CD4-positive, CD25-positive, alpha-beta regulatory T cell (primary cell): ENCODE results near the gene RUNX1. TPM values are rescaled to one million over a fixed set of nuclear protein-coding genes. Genes with fewer than 3 reads are reported as not detected.

Experiments used
- ATAC-seq, 2 donors: fragments of 150-1000 bp; cut with Tn5 transposase; one replicate each; pipeline ENCODE4 v1.10.0; 2021; ENCODE audit warnings: low read depth in 2 of 2, moderate number of reproducible peaks in 2 of 2, moderate library complexity in 1 of 2
- DNase-seq, 3 donors: peaks; one replicate each; pipeline versions ENCODE4 v3.0.0 to v3.0.0-alpha.2; 2012 to 2022; ENCODE audit warnings: mixed read lengths in 1 of 3
- H3K27ac ChIP-seq: one replicate; pipeline ENCODE4 v1.7.0; 2013; ENCODE audit warnings: mild to moderate bottlenecking, low read length; ENCODE audit not compliant: insufficient read depth, poor library complexity, severe bottlenecking
- H3K27me3 ChIP-seq: one replicate; pipeline ENCODE4 v1.7.0; 2013; ENCODE audit warnings: low read length; ENCODE audit not compliant: control insufficient read depth, insufficient read depth
- H3K36me3 ChIP-seq: one replicate; pipeline ENCODE4 v1.7.0; 2013; ENCODE audit warnings: mild to moderate bottlenecking, low read length, moderate library complexity; ENCODE audit not compliant: control insufficient read depth, insufficient read depth
- H3K4me1 ChIP-seq: 2 replicates; pipeline ENCODE4 v1.7.0; 2013; ENCODE audit warnings: mild to moderate bottlenecking, low read length; ENCODE audit not compliant: insufficient read depth, control insufficient read depth, poor library complexity, severe bottlenecking
- H3K4me3 ChIP-seq: one replicate; pipeline ENCODE4 v1.7.0; 2013; ENCODE audit warnings: low read depth, mild to moderate bottlenecking, low read length, moderate library complexity
- H3K9me3 ChIP-seq, 2 experiments: 1 replicate in 1 of 2; 2 replicates in 1 of 2; pipeline ENCODE4 v1.7.0; 2013; ENCODE audit warnings: low read length in 2 of 2, mild to moderate bottlenecking in 1 of 2, moderate library complexity in 1 of 2; ENCODE audit not compliant: control insufficient read depth in 2 of 2
- H3K27ac Mint-ChIP-seq, 3 donors: one replicate each; pipeline ENCODE4 v1.8.0; 2020 to 2022; ENCODE audit warnings: mild to moderate bottlenecking in 3 of 3, mixed read lengths in 3 of 3, moderate library complexity in 2 of 3
- H3K27me3 Mint-ChIP-seq: one replicate; pipeline ENCODE4 v1.8.0; 2022; ENCODE audit warnings: mild to moderate bottlenecking, mixed read lengths
- H3K36me3 Mint-ChIP-seq: one replicate; pipeline ENCODE4 v1.8.0; 2020; ENCODE audit warnings: mixed read lengths
- H3K4me1 Mint-ChIP-seq, 4 donors: one replicate each; pipeline ENCODE4 v1.8.0; 2020 to 2022; ENCODE audit warnings: mixed read lengths in 4 of 4, mild to moderate bottlenecking in 1 of 4
- H3K4me3 Mint-ChIP-seq, 4 donors: one replicate each; pipeline ENCODE4 v1.8.0; 2020 to 2022; ENCODE audit warnings: mild to moderate bottlenecking in 4 of 4, mixed read lengths in 4 of 4, moderate library complexity in 3 of 4
- H3K9me3 Mint-ChIP-seq, 7 donors: one replicate each; pipeline ENCODE4 v1.8.0; 2020 to 2022; ENCODE audit warnings: mixed read lengths in 7 of 7, mild to moderate bottlenecking in 3 of 7, moderate library complexity in 2 of 7
- polyA plus RNA-seq, 4 donors: library from polyadenylated mRNA; unstranded; fragments of 300-500 nt; fragmentation: Illumina TruSeq; gene quantifications; one replicate each; pipeline ENCODE4 v1.2.3, GENCODE V29; 2021
- total RNA-seq: library from RNA; stranded (reverse); gene quantifications from one replicate; pipeline ENCODE4 v1.2.3, GENCODE V29; 2022

RUNX1 gene
- total and polyA plus RNA-seq, 5 donors from 2014 or later = 14.2 to 133 (median 21.4) TPM

DNA sequence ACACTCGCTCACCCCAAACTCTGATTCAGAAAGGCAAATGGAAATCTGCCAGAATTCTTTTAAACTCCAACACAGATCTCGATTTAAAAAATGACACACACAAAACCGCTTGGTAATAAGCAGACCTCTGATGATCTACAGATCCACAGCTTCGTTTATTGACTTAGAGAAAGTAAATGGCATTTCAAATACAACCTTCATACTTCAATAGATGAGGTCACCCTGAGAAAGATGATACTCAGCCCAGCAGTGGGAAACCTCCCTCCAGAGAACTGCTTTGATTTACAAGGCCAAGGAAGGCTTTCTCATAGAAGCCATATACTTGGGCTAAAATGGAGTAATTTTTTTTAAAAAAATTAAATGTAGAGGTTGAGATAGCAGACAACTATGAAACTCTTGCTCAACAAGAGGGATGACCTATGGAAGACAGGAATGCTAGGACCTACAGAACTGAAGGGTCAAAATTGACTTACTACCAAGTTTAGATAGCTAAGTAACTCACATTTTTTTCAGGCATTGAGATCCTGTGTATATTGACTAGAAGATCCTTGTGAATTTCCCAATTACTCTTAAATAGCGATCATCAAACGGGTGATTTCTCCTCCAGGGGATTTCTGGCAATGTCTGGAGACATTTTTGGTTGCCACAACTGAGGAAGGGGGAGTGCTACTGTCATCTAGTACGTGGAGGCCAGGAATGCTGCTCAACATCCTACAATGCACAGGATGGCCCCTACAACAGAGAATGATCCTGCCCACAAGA lies 236.4 kb downstream of the RUNX1 start:
- Mint-ChIP-seq H3K9me3 (no peaks in the 10 kb centered on the region), H3K4me1 (peaks cover 26 to 87% (median 53%) of the 10 kb centered on the region in 4 donors), H3K27ac (peak overlapping the region; percentile 13 to 88 (median 64)), H3K4me3 (peak overlapping the region in 1 of 4 donors; percentile 34), H3K36me3 (peaks cover 46% of the 10 kb centered on the region), H3K27me3 (peaks cover 4% of the 10 kb centered on the region)
- no peak for ATAC-seq
- Histone ChIP-seq H3K27me3 (no peaks in the 10 kb centered on the region), H3K4me3 (no peak overlapping the region), H3K36me3 (peaks cover 70% of the 10 kb centered on the region), H3K9me3 (no peaks in the 10 kb centered on the region), H3K4me1 (peaks cover 37% of the 10 kb centered on the region), H3K27ac (no peak overlapping the region)
- no peak for DNase-seq

DNA sequence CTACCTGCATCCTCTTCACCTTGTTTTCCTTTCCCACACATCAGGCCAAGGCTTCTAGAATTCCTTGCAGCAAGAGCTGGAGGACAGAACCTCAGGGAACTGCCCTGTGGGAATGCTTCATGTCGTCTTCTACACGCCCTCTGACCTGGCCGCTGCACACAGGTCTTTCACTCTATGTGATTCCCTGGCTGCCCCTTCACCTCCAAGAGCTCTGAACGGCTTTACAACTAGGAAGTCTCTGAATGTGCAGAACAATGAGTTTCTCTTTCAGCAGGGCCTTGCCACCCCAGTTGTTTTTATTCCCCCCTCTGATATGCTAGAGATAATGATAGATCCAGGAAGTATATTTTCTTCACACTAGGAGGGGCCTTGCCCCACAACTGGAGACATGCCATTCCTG lies 237.7 kb downstream of the RUNX1 start:
- Histone ChIP-seq H3K27ac (no peak overlapping the region), H3K27me3 (no peaks in the 10 kb centered on the region), H3K4me1 (peaks cover 44% of the 10 kb centered on the region), H3K36me3 (peaks cover 64% of the 10 kb centered on the region), H3K4me3 (no peak overlapping the region), H3K9me3 (no peaks in the 10 kb centered on the region)
- Mint-ChIP-seq H3K9me3 (no peaks in the 10 kb centered on the region), H3K27ac (peak overlapping the region; percentile 64 to 88 (median 83)), H3K4me3 (peak overlapping the region in 1 of 4 donors; percentile 39), H3K36me3 (peaks cover 52% of the 10 kb centered on the region), H3K27me3 (peaks cover 4% of the 10 kb centered on the region), H3K4me1 (peaks cover 33 to 94% (median 63%) of the 10 kb centered on the region in 4 donors)
- ATAC-seq = no peak
- no peak for DNase-seq

DNA sequence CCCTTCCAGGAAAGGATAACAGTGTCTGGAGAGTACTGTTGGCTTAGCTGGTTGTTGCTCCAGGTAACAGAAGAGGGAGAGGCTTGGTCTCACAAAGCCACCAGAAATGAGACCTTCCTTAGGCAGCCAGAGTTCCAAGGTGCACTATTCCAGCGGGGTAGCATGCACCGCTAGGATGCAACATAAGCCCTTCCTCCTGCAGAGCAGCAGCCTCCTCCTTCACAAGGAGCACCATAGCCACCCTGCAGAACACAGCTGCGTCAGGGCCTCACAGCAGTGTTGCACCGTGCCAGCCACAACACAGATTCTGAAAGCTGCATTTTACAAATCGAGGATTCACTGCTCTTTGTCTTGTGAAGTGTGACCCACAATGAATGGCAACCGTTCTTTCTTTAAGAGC lies 238.3 kb downstream of the RUNX1 start:
- Mint-ChIP-seq H3K4me3 (no peak overlapping the region), H3K4me1 (peaks cover 36 to 95% (median 65%) of the 10 kb centered on the region in 4 donors), H3K27ac (peak overlapping the region; percentile 46 to 88 (median 83)), H3K27me3 (peaks cover 4% of the 10 kb centered on the region), H3K36me3 (peaks cover 48% of the 10 kb centered on the region), H3K9me3 (no peaks in the 10 kb centered on the region)
- Histone ChIP-seq H3K27ac (no peak overlapping the region), H3K4me3 (no peak overlapping the region), H3K36me3 (peaks cover 58% of the 10 kb centered on the region), H3K9me3 (no peaks in the 10 kb centered on the region), H3K27me3 (no peaks in the 10 kb centered on the region), H3K4me1 (peaks cover 44% of the 10 kb centered on the region)
- DNase-seq (no peak), ATAC-seq (no peak)

GRCh38 chr21:34809822-34810221 lies 239.3 kb downstream of the RUNX1 start:
- Histone ChIP-seq H3K36me3 (peaks cover 51% of the 10 kb centered on the region), H3K4me3 (no peak overlapping the region), H3K27me3 (no peaks in the 10 kb centered on the region), H3K9me3 (no peaks in the 10 kb centered on the region), H3K4me1 (peaks cover 44% of the 10 kb centered on the region), H3K27ac (no peak overlapping the region)
- DNase-seq (no peak), ATAC-seq (no peak)
- Mint-ChIP-seq H3K27ac (peak overlapping the region; percentile 51 to 90 (median 79)), H3K27me3 (peaks cover 4% of the 10 kb centered on the region), H3K36me3 (peaks cover 39% of the 10 kb centered on the region), H3K4me3 (peak overlapping the region in 2 of 4 donors; percentile 17 to 58), H3K4me1 (peaks cover 40 to 95% (median 69%) of the 10 kb centered on the region in 4 donors), H3K9me3 (no peaks in the 10 kb centered on the region)

GRCh38 chr21:34808569-34809204 lies 240.4 kb downstream of the RUNX1 start:
- peaks cover 41% of the 10 kb centered on the region for H3K36me3 ChIP-seq
- peak overlapping the region; percentile 21 to 59 (median 54) for H3K4me3 Mint-ChIP-seq
- peak overlapping the region; percentile 53 for H3K27ac ChIP-seq
- H3K4me3 ChIP-seq = peak overlapping the region; percentile 38
- peaks cover 41% of the 10 kb centered on the region for H3K36me3 Mint-ChIP-seq
- no peak for DNase-seq
- peak overlapping the region; percentile 72 to 79 (median 78) for H3K27ac Mint-ChIP-seq
- H3K4me1 ChIP-seq = peaks cover 44% of the 10 kb centered on the region
- H3K27me3 ChIP-seq = no peaks in the 10 kb centered on the region
- no peaks in the 10 kb centered on the region for H3K9me3 ChIP-seq
- peaks cover 48 to 92% (median 69%) of the 10 kb centered on the region in 4 donors for H3K4me1 Mint-ChIP-seq
- H3K9me3 Mint-ChIP-seq = no peaks in the 10 kb centered on the region
- no peaks in the 10 kb centered on the region for H3K27me3 Mint-ChIP-seq
- no peak for ATAC-seq

GRCh38 chr21:34807881-34808568 lies 241.1 kb downstream of the RUNX1 start:
- Histone ChIP-seq H3K4me1 (peaks cover 44% of the 10 kb centered on the region), H3K27me3 (no peaks in the 10 kb centered on the region), H3K36me3 (peaks cover 36% of the 10 kb centered on the region), H3K27ac (peak overlapping the region; percentile 53), H3K4me3 (no peak overlapping the region), H3K9me3 (no peaks in the 10 kb centered on the region)
- H3K27me3 Mint-ChIP-seq = no peaks in the 10 kb centered on the region
- peak overlapping the region; percentile 47 to 61 (median 53) for H3K4me3 Mint-ChIP-seq
- peaks cover 36% of the 10 kb centered on the region for H3K36me3 Mint-ChIP-seq
- peaks cover 48 to 87% (median 67%) of the 10 kb centered on the region in 4 donors for H3K4me1 Mint-ChIP-seq
- ATAC-seq (peak; percentile 8 to 13), DNase-seq (peak in 1 of 3 donors; percentile 62)
- H3K9me3 Mint-ChIP-seq = no peaks in the 10 kb centered on the region
- H3K27ac Mint-ChIP-seq = peak overlapping the region; percentile 72 to 79 (median 78)

- Mint-ChIP-seq H3K9me3 (no peaks in the 10 kb centered on the region), H3K4me1 (peaks cover 49 to 83% (median 66%) of the 10 kb centered on the region in 4 donors), H3K36me3 (peaks cover 34% of the 10 kb centered on the region), H3K27ac (peak overlapping the region; percentile 72 to 79 (median 78)), H3K4me3 (peak overlapping the region in 2 of 4 donors; percentile 12 to 58), H3K27me3 (no peaks in the 10 kb centered on the region)
- Histone ChIP-seq H3K4me3 (no peak overlapping the region), H3K36me3 (peaks cover 43% of the 10 kb centered on the region), H3K27me3 (no peaks in the 10 kb centered on the region), H3K4me1 (peaks cover 44% of the 10 kb centered on the region), H3K27ac (peak overlapping the region; percentile 53), H3K9me3 (no peaks in the 10 kb centered on the region)
- DNase-seq (peak in 2 of 3 donors; percentile 15 to 75), ATAC-seq (peak; percentile 90 to 93)
Measured at GRCh38 chr21:34807146-34807880, 241.8 kb downstream of the RUNX1 start.
